Measurements from ENCODE around the gene CHRM1.

The CHRM1 gene

DNA sequence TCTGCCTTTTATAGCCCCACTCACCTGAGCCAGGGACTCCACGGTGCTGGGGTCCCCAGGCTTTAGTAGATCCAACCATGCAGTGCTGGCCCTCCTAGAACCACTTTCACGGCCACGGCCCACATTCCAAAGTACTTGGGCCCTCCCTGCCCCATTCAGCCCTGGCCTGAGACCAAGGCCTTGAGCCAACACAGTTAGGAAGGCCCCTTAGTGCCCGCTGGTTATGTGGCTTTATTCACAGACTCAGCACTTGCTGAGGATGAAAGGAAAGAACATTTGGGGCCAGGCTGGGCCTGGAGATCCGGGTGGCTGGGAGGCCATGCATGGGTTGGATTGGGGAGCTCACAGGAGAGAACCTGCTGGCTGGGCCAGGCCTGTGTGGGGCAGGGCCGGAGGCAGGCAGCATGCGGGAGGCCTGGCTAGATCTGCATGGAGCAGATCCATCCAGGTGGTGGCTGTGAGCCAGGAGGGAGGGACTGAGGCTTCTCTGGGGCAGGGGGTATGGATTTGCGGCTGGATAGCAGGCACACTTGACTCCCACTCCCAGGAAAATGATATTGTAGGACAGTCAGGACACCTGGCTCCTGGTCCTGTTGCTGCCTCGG is 12.6 kb downstream of the CHRM1 start:
- FAIRE-seq (no peak), DNase-seq (ENCODE audit: insufficient read length, low spot score) (no peak)

DNA sequence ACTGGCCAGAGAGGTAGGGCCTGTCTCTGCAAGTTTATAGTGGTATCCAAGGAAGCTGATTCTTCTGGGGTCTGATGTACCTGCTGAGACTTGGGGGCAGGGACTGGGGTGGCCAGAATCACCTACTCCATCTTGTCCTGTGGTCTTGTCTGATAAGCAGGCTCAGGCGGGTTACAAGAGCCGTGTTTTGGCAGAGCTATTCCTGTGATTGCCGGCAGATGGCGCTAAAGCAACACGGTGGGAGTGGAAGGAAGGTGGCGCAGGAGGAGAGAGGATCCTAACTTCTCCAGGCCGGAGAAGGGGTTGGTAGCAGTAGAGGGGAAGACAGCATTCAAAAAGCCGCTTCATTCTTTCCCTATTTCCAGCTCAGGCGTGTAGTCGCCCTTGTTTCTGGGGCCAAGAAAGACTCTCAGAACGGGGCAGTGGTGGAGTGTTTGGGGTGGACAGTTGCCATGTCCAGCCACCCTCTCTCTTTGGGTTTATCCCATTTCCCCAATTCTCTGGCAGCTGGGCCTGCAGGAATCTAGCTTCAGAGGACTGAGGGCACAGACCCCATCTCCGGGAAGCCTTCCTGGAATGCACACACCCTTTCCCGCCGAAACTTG is 15.1 kb downstream of the CHRM1 start:
- FAIRE-seq = peak; percentile 60
- peak; percentile 84 for DNase-seq (ENCODE audit: insufficient read length, low spot score)

DNA sequence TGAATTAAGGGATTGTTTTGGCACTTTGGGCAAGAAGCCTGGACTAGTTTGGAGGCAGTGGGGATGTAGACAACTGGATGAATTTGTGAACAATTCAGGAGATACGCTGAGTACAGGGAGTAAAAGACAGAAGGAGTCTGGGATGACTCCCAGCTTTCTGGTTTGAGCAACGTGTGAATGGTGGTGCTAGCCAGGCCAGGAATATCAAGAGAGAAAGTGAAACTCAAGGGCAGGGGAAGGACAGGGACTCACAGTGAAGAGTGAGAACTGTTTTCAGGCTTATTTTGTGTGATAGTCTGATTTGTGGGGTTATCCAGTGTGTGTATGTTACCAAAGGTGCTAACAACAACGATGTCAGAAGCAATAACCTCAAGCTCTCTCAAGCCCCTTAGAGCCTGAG is 15.9 kb downstream of the CHRM1 start:
- FAIRE-seq = no peak
- no peak for DNase-seq (ENCODE audit: insufficient read length, low spot score)

- FAIRE-seq (no peak), DNase-seq (ENCODE audit: insufficient read length, low spot score) (no peak)
Observed at GRCh38 chr11:62902932-62903331, 18.2 kb downstream of the CHRM1 start.

DNA sequence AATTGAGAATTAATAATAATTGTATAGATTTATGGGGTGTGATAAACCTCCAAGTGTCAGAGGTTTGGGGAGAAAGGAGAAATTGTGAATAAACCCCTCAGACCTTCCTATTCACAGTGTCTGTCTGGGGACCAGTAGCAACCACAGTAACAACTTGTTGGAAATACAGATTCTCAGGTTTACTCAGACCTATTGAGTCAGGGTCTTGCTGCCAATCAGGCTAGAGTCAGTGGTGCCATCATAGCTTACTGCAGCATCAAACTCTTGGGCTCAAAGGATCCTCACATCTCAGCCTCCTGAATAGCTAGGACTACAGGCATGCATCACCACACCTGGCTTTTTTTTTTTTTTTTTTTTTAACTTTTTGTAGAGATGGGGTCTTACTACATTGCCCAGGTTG is 23.1 kb downstream of the CHRM1 start:
- DNase-seq (ENCODE audit: insufficient read length, low spot score) (no peak), FAIRE-seq (no peak)

DNA sequence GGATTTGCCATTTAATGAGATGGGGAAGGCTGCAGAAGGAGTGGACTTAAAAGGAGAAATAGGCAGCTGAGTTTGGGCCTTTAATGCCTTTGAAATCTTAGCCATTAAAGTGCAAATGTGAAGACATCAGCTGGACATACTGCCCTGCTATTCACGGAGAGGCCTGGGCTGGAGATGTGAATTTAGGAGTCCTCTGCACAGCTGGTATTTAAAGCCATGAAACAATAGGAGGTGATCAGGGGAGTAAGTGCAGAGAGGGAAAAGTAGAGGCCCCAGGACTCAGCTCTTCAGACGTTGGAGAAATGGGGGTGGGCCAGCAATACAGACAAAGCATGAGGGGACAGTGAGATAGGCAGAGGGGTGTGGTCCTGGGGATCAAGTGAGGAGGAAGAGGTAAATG is 23.9 kb downstream of the CHRM1 start:
- DNase-seq (ENCODE audit: insufficient read length, low spot score) (no peak), FAIRE-seq (no peak)

DNA sequence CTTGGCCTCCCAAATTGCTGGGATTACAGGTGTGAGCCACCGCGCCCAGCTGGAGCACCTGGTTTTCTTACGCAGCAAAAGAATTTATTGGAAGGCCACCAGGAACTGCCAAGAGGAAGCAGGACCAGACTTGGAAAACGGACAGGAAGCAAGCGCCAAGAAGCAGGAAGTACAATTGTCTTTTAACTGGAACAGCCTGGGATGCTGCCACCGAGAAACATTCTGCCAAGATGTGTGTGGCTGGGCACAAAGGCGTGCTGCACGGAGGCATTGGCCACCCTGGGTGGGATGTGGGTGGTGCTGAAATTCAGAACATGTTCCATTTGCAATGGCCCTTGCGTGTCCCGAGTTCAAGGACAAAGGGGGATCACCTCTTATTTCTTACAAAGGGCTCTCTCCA is 25.1 kb downstream of the CHRM1 start:
- DNase-seq (ENCODE audit: insufficient read length, low spot score) (no peak), FAIRE-seq (no peak)

- DNase-seq (ENCODE audit: insufficient read length, low spot score) (no peak), FAIRE-seq (no peak)
Observed at GRCh38 chr11:62895501-62895900, 25.7 kb downstream of the CHRM1 start.

GRCh38 chr11:62892077-62892922 is 28.9 kb downstream of the CHRM1 start:
- DNase-seq (ENCODE audit: insufficient read length, low spot score) (no peak), FAIRE-seq (no peak)

DNA sequence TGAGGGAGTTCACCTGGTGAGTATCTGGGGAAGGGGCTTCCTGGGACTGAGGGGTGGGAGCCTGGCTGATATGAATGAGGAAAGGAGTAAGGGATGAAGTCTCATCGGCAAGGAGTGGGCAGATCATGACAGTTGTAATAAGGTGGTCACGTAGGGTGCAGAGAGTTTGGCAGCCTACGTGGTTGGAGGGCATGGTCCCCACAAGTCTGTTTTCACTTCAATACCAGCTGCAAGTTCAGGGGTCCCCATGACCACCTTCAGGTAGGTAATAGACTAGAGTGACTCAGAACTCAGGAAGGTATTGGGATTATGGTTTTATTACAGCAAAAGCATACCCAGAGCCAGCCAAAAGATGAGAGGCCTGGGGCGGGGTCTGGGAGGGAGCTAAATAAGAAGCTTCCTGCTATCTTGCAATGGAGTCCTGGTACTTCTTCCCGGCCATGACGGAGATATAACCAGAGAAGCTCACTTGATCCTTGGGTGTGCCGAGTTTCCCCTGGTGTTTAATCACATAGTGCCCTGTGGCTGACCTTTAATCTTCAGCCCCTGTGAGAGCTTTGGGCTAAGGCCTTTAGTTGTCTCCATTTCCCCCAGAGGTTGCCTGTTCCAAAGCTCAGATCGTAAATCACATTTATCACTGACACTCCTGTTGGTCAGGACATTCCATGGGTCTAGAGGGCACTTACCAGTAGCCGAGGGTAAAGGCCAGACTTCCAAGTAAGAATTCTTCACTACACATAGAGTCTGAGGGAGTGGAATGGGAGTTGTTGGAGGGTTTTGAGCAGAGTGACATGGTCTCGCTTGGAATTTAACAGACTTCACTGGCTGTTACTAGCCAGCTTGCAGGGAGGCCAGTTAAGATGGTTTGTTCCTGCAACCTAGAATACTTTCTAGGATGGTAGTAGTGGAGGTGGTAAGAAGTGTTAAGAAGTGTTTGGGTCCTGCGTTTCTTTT is 31.4 kb downstream of the CHRM1 start:
- DNase-seq (ENCODE audit: insufficient read length, low spot score) (peak; percentile 62), FAIRE-seq (no peak)

- DNase-seq (ENCODE audit: insufficient read length, low spot score) = no peak
- FAIRE-seq = no peak
Observed at GRCh38 chr11:62889126-62889483, 32.1 kb downstream of the CHRM1 start.

GRCh38 chr11:62888406-62888805 is 32.8 kb downstream of the CHRM1 start:
- no peak for FAIRE-seq

DNA sequence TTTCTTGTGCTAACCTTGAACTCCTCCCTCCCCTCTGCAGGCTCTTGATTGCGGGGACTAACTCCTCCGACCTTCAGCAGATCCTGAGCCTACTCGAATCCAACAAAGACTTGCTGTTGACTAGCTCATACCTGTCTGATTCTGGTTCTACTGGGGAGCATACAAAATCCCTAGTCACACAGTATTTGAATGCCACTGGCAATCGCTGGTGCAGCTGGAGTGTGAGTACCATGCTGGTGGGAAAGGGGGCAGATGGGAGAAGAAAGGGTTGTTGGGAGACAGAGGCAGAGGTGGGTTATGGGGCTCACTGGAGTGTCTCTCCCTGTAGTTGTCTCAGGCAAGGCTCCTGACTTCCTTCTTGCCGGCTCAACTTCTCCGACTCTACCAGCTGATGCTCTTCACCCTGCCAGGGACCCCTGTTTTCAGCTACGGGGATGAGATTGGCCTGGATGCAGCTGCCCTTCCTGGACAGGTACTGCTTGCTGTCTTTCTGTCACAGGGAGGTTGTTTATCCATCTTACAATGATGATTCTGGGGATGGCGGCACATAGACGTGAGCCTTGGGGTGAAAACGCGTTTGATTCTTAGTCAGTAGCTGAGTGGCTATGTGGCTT is 35.9 kb downstream of the CHRM1 start:
- FAIRE-seq (no peak), DNase-seq (ENCODE audit: insufficient read length, low spot score) (no peak)

More at GRCh38 chr11:62888406-62888805, 32.8 kb downstream of the CHRM1 start:
- no peak for DNase-seq (ENCODE audit: insufficient read length, low spot score)

DNA sequence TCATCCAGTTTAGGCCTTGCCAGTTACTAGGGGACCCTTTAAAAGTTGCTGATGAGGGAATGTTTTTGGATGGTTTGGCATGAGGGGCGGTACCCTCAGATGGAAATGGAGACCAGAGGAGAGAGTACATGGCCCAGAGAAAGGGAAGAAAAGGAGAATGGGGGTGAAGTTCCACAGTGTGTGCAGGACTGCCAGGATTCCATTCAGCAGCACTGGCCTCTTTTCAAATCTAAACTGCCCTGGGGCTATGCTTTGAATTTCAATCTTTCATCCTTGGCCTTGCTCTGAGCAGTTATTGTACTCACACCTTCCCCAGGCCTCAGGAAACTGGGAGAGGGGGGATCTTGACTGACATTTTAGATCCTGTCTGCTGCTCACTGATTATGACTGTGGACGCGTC is 37.5 kb downstream of the CHRM1 start:
- DNase-seq (ENCODE audit: insufficient read length, low spot score) = no peak
- no peak for FAIRE-seq

DNA sequence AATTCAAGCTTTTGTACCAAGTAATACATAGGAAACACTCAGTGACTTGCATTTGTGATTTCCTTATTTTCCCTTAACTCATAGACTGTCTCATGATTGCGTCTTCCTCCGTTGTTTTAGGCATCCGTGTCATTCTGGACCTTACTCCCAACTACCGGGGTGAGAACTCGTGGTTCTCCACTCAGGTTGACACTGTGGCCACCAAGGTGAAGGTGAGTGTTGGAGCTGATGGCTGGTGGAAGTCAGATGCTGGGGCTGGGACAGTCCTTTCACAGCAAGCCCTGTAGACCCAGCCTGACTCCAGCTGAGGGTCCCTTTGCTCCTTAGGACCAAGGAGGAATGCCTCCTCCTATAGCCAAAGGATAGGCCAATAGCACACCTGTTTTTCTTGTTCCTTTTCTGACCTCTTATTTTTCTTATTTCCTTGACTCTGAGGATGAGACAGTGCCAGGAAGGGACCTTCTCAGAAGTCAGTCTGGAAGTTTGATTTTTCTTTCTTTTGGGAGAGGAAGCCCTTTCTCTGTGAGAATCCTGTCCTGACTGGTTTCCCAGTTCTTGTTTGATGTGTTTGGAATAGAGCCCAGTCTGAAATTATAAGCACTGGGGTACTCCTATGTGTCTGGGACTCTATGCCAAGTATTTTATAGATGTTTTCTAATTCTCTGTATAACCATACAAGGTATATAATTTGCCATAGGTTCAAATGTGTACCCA is 38.2 kb downstream of the CHRM1 start:
- FAIRE-seq (no peak), DNase-seq (ENCODE audit: insufficient read length, low spot score) (no peak)

DNA sequence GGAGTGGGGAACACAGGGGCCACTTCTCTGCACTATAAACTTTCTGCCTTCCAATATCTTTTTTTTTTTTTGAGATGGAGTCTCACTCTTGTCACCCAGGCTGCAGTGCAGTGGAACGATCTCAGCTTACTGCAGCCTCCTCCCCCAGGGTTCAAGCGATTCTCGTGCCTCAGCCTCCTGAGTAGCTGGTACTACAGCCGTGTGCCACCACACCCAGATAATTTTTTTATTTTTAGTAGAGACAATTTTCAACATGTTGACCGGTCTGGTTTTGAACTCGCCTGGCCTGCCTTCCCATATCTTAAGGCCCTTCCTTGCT is 38.8 kb downstream of the CHRM1 start:
- DNase-seq (ENCODE audit: insufficient read length, low spot score) (no peak), FAIRE-seq (no peak)

GRCh38 chr11:62881579-62882430 is 39.4 kb downstream of the CHRM1 start:
- FAIRE-seq = no peak
- DNase-seq (ENCODE audit: insufficient read length, low spot score) = peak; percentile 93

DNA sequence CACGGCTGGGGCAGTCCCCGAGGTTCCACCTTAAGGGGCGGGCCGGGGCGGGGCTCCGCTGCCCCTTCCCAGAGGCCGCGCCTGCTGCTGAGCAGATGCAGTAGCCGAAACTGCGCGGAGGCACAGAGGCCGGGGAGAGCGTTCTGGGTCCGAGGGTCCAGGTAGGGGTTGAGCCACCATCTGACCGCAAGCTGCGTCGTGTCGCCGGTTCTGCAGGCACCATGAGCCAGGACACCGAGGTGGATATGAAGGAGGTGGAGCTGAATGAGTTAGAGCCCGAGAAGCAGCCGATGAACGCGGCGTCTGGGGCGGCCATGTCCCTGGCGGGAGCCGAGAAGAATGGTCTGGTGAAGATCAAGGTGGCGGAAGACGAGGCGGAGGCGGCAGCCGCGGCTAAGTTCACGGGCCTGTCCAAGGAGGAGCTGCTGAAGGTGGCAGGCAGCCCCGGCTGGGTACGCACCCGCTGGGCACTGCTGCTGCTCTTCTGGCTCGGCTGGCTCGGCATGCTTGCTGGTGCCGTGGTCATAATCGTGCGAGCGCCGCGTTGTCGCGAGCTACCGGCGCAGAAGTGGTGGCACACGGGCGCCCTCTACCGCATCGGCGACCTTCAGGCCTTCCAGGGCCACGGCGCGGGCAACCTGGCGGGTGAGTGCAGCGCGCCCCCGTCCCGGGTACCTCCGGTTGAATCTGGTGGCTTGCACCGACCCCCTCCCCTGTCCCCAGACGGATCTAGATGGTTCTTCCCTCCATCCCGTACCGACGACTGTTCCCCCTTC is 40.2 kb downstream of the CHRM1 start, which contains the start of gene SLC3A2:
TSS of gene SLC3A2 (plus strand) at position 94 of the 776 bp plus-strand sequence. CDS start at position 222, 128 bp downstream.
- FAIRE-seq = no peak

More for the DNA sequence above, 40.2 kb downstream of the CHRM1 start, which contains the start of gene SLC3A2:
- peak; percentile 78 for DNase-seq (ENCODE audit: insufficient read length, low spot score)

Measured in HTR-8/SVneo (cell line).